HG02571 (cell line): Measurements from ENCODE around the gene DLGAP4.

Experiments
- ATAC-seq: cut with Tn5 transposase; IDR thresholded peaks from one replicate; pipeline ENCODE4 v1.9.1; 2021; ENCODE audit warnings: mild to moderate bottlenecking, moderate library complexity; ENCODE audit not compliant: unreplicated experiment

The DLGAP4 gene

DNA sequence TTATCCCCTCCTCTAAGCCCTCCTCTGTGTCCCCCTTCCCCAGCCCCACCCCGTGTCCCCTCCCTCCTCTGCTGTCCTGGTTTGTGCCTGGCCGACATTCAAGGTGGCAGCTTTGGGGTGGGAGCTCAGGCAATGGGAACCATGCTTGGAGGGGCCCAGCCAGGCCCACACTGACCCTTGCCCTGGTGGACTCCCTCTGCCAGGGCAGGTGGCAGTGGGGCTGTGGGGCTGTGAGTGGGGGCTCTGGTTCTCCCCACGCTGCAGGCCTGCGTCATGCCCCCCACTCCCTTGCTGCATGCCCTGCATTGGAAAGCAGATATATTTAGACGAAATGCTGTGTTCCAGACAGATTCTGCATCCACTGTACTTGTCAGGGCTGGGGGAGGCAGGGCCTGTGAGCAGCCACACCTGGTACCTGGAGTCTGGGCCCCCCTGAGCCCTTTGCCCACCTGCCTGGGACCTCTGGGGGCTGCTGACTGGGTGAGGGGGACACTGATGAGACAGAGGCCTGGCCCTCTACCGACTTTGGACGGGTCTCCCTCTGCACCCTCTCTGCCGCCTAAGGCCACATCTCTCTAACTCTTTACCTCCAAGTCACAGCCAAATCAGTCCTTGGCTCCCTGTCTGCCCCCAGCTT, 14.2 kb downstream of the DLGAP4 start:
- no peak for ATAC-seq

GRCh38 chr20:36320898-36321695, 15.0 kb downstream of the DLGAP4 start:
- ATAC-seq: no peak

DNA sequence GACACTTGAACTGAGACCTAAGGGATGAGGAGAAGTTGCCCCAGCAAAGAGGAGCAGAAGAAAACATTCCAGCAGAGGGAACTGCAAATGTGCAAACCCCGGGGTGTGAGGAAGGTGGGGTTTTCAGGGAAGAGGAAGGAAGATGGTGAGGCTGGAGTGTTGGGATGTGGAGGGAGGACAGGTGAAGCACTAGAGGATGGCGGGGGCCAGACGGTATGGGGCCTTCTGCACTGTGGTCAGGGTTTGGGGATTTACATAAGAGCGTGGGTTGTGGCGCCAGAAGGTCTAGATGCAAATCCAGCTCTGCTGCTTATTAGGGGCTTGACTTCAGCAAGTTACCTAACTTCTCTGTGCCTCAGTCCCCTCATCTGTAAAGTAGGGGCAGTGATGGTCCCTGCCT, 16.0 kb downstream of the DLGAP4 start:
- ATAC-seq: no peak

GRCh38 chr20:36330091-36330490, 24.0 kb downstream of the DLGAP4 start:
- no peak for ATAC-seq

- no peak for ATAC-seq
These were observed 25.1 kb downstream of the DLGAP4 start for GRCh38 chr20:36331209-36331608.

DNA sequence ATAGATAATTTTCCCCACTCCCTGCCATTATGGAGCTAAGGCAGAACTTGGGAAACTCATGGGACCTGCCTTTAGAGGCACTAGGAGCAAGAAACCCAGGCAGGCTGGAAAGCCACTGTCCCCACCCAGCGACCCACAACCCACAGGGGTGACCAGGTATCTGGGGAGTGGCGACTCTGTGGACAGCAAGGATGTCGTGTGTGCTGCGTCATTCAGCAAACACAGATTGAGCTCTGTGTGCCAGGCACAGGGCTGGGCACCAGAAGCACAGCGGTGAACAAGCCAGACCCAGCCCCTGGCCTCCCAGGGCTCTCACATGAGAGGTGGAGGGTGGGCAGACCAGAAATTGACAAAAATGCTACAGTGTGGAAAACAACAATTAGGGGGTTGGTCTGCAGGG, 27.7 kb downstream of the DLGAP4 start:
- no peak for ATAC-seq

DNA sequence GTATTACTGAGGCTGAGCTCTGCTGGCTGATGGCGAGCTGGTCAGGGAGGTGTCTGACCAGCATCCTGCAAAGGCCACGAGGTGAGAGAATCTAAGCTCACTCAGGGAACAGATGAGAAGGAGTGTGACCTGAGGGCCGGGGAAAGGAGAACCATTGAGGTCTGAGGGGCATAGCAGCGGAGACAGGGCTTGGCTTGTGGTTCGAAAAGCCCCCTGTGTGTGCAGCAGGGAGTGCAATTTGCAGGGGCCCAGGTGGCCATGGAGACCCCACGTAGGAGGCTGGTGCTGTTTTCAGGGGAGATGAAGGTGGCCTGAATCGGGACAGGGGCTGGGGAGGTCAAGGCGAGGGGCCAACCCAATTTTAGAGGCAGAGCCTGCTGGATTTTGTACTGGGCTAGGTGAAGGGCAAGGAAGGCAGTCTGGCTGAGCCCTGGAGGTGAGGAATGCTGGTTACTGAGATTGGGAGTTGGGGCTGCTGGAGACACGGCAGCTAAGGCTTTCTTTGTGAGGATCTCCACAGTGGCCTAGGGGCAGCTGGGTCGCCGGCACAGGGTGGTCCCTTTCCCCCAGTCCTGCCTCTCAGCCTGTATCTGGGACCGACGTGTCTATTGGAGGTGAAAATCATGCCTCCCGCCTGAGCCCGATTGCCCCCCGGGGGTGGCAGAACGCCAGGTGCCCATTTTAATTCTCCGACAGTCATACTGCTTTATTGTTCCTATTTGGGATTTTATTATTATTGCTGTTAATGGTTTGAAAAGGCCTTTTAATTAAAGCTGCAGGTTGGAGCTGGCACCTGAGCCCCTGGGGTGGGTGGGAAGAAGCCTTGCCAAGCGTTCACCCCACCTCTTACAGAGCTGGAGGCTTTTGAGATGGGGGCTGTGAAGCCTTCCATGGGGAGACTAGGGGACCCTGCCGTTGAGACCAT, 28.4 kb downstream of the DLGAP4 start:
- no peak for ATAC-seq

DNA sequence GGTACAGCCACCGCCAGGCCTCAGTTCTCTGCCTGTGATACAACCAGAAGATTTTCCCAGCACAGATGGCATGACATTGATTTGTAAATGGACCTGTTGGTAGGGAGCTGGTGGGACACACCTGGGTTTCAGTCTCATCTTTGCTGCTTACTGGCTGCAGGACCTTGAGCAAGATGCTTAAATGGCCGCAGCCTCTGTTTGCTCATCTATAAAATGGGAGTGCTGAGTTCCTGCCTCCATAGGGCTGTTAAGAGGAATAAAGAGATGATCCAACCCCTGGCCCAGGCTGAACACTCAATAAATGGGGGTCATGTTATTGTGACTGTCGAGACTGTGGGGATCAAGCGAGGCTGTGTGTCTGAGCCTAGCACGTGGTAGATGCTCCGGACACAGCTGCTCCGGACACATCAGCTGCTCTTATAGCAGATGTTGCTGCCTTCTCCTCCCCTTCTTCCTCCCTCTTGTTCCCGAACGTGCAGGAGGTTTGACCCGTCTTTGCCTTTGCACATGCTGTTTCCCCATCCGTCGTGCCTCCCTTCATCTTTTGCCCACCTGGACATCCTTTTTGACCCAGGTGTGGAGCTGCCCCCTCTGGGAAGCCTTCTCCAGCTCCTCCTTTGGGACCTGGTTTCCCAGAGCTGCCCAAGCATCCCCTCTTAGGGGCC, 29.2 kb downstream of the DLGAP4 start:
- no peak for ATAC-seq

DNA sequence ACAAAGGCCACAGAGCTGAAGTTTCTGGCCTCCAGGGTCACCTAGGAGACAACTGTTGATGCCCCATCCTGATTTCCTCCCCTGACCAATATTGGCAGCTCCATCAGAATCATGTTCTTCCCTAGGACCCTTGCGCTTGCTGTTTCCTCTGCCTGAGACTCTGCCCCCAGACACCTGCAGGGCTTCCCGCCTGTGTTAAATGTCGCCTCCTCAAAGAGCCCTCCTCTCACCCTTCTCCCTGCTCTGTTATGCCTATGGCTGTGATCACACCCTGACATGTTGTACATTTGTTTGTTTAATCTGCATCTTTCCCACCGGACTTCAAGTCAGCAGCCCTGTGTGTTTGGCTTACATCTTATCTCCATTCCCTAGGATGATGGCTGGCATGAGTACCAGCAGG, 30.1 kb downstream of the DLGAP4 start:
- no peak for ATAC-seq

- ATAC-seq: no peak
These were observed 31.0 kb downstream of the DLGAP4 start for GRCh38 chr20:36336954-36337704.

DNA sequence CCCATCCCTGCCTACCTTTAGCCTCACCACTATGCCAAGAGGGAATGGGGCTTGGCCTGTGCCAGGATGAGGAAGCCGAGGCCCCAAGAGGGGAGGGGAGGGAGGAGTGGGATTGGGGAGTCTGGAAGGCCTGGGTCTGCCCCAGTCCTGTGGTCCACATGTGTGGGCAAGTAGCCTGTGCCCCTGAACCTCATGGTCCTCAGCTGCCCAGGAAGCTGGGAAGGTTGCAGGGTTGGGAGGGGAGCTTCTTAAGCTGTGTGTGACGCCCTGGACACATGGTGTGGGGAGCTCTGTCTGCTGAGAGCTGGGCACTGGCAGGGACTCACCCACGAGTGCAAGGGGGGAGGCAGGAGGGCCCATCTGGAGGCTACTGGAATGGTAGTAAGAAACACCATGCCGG, 31.7 kb downstream of the DLGAP4 start:
- no peak for ATAC-seq

DNA sequence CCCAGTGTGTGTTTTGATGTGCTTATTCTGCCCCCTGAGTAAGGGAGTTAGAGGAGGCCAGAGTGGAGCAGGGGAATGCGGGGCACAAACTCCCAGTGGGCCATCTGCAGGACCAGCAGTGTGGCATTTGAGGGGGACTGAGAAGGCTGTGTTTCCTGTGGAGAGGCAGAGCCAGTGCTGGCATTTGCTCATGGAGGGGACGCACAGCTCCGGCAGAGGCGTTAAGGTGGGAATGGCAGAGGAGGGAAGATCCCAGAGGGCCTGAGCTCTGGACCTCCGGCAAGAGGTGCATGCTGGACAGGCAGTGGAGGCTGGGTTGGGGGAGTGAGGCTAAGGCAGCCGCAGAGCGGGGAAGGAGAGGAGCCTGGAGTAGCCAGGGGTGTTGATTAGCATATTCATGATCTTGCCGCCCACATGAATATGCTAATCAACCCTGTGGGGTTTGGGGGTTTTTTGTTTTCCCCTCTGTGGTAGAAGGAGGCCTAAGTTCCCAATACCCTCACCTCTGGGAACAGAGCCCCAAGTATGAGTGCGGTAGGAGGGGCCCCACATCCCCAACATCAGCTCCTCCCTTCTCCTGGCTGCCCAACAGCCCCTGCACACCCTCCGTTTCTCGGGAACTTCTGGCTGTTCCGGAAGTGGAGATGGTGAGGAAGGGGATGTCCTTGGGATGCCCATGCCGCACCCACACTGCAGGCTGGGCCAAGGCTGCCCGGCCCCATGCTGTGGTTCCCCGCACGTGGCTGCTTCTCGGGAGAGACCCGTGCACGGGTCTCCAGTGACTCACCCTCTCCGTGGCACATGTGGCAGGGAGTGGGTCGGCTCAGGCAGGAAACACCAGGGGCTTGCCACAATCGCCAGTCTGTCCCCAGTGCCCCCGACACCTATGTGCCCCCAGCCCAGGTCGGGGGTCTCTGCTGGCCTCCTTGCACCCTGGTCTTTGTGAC, 33.8 kb downstream of the DLGAP4 start:
- ATAC-seq: no peak

DNA sequence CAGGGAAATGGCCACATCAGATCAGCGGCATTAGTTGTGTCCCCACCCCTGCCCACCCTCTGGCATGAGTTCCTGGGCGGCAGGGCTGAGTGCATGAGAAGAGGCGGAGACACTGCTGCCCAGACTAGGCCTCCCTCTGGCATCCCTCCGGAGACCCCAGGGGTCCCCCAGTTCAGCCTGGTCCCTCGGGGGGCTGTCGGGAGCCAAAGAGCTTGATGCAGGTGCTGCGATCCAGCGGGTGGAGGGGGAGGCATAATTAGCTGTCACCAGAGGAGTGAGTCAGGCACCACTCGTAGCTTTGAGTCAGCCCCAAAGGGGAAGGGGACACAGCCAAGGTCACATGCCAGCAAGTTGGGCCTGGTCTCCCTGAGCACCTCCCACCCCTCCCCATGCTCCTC, 34.5 kb downstream of the DLGAP4 start:
- no peak for ATAC-seq

DNA sequence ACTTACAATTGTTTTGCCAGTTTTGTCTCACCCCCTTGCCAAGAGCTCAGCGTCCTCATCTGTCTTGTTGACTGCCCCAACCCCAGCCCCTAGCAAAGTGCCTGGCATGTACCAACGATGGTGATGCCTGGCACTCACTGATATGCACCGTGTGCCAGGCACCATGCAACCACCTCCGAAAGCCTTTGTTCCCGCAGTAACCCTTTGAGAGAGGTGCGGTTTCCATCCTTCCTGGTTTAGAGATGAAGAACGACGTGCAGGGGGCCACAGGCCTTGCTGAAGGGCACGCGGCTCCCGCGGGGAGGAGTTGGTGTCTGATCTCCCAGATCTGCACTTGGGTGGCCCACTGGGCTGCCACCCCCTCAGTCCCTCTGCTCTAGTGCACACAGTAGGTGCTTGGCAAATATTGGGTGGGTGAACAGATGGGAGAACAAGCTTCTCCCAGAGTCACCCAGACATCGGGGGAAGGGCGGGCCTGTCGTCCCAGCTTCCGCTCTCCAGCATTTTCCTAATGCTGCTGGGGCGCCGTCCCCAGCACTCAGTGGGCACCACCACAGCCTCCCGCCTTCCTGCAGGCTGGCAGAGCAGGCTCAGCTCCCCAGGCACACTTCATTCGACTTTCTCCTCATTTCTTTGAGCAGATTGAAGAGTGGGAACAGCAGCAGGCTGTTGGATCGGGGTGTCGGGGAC, 35.3 kb downstream of the DLGAP4 start:
- no peak for ATAC-seq

DNA sequence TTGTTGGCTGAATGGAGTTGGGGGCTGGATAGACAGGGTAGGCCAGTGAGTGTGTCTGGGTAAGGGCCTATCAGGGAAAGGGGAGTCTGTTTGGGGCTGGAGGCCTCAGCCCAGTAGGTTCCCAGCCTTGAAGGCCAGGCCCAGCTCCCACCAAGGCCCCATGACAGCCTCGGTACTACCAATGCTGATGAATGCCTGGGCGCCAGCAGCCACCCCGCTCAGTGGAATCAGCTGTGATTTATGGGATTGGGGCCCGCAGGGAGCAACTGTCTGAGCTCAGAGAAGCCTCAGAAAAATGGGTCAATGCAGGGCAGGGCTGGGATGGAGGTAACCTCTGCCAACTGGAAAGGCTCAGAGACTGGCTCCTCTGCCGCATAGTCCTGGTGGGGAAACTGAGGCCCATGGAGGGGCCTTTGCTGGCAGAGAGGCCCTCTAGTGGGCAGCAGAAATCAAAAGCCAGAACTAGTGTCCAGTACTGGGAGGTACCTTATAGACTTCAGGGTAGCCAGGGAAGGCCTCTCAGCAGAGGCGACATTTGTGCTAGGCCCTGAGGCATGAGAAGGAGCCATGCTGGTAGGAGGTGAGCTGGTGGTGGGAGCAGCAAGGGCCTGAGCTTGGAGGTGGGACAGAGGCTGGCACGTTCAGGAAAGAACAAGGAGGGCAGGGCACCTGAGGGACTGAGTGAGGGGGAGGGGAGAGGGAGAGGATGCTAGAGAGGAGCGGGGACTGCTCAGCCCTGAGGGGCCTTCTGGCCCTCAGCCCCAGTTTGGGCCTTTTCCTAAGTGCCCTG, 36.4 kb downstream of the DLGAP4 start:
- ATAC-seq: no peak

DNA sequence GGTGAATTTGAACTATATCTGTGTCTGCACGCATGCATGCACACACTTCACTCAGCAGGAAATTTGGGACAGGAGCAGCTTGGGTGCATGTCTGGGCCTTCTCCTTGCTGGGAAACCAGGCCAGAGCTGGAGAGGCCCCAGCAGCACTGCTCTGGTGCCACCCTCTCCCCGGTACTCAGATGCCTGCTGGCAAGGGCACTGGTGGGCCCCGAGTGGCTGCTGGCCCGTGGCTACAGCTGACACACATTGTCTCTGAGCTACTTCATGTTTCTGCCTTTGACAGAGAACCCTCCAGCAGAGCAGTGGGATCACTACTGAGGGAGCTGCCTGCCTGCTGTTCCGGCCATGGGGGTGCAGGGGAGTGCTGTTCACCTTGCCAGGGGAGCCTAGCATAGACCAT, 37.5 kb downstream of the DLGAP4 start:
- ATAC-seq: no peak

- ATAC-seq: no peak
These were observed 38.5 kb downstream of the DLGAP4 start for GRCh38 chr20:36344517-36345132.
